HCT116 (cell line): ENCODE results near the gene CCDC127. TPM values are rescaled to one million over a fixed set of nuclear protein-coding genes. Genes with fewer than 3 reads are reported as not detected.

ENCODE experiments used
- ATAC-seq: fragments of 200-7000 bp; cut with Tn5 transposase; 2 replicates; pipeline ENCODE4 v1.9.1; 2020; ENCODE audit warnings: mild to moderate bottlenecking, moderate library complexity
- BruUV-seq: library from RNA; stranded (reverse); fragments of 400-500 nt; replicated peaks from 2 replicates; lab custom pipeline; 2021; lab: Mats Ljungman, UMichigan
- CTCF ChIA-PET: fragments of 300-600 bp; sonication (Branson Sonifier 250); formaldehyde crosslinking; loops from one replicate; lab custom pipeline; 2021; ENCODE audit warnings: antibody characterized with exemption; lab: Charles Lee
- POLR2A ChIA-PET: fragments of 300-600, 350-600 bp; sonication (Branson Sonifier 250); formaldehyde crosslinking; loops from one replicate; lab custom pipeline; 2021; ENCODE audit warnings: antibody characterized with exemption; lab: Charles Lee
- RAD21 ChIA-PET, 2 experiments: fragments of 300-600 bp; sonication (Branson Sonifier 250); formaldehyde crosslinking; loops; one replicate each; lab custom pipeline; 2023; ENCODE audit warnings: low total read pairs in 2 of 2; ENCODE audit not compliant: uncharacterized antibody in 2 of 2, unreplicated experiment in 2 of 2, low non-redundant PET in 1 of 2; lab: Charles Lee
- DNase-seq: peaks from one replicate; pipeline ENCODE4 v3.0.0-alpha.2; 2010; ENCODE audit warnings: low read depth, low spot score
- H2AFZ ChIP-seq: fragments of 200-600 bp; shearing (Covaris generic), sonication (generic); 2 replicates; pipeline ENCODE4 v1.6.1; 2017; ENCODE audit warnings: low read depth, mixed run types, mixed read lengths, antibody characterized with exemption, low read length; ENCODE audit not compliant: poor library complexity, severe bottlenecking
- H3K27ac ChIP-seq: 2 replicates; pipeline ENCODE4 v1.5.1; 2012; ENCODE audit warnings: low read depth, low read length
- H3K27me3 ChIP-seq: fragments of 200-600 bp; sonication (generic); 2 replicates; pipeline ENCODE4 v1.6.1; 2016; ENCODE audit warnings: mixed run types, low read length, mixed read lengths; ENCODE audit not compliant: insufficient read depth
- H3K36me3 ChIP-seq, 2 experiments: fragments of 200-500 bp in 1 of 2; fragments of 200-600 bp in 1 of 2; sonication (Bioruptor generic) in 1 of 2; sonication (generic) in 1 of 2; 2 replicates each; pipeline versions ENCODE4 v1.5.1 to v1.6.1; 2014 to 2016; ENCODE audit warnings: low read length in 2 of 2, inconsistent platforms in 1 of 2, mixed read lengths in 1 of 2, mixed run types in 1 of 2; ENCODE audit not compliant: insufficient read depth in 2 of 2, control insufficient read depth in 1 of 2
- H3K4me1 ChIP-seq, 2 experiments: fragments of 200-600 bp in 1 of 2; sonication (generic) in 1 of 2; 2 replicates each; pipeline versions ENCODE4 v1.5.1 to v1.6.1; 2012 to 2017; ENCODE audit warnings: low read length in 2 of 2, inconsistent platforms in 1 of 2, mild to moderate bottlenecking in 1 of 2, mixed read lengths in 1 of 2, mixed run types in 1 of 2, moderate library complexity in 1 of 2; ENCODE audit not compliant: insufficient read depth in 2 of 2, control insufficient read depth in 1 of 2
- H3K4me2 ChIP-seq: fragments of 200-600 bp; sonication (generic); 2 replicates; pipeline ENCODE4 v1.6.1; 2017; ENCODE audit warnings: mixed run types, low read length, mixed read lengths
- H3K4me3 ChIP-seq, 2 experiments: fragments of 200-600 bp in 1 of 2; sonication (generic) in 1 of 2; replicated peaks in 1 of 2; 2 replicates each; pipeline ENCODE4 v1.5.1; 2011 to 2016; ENCODE audit warnings: low read length in 2 of 2, control low read depth in 1 of 2, low read depth in 1 of 2, mild to moderate bottlenecking in 1 of 2, mixed read lengths in 1 of 2, mixed run types in 1 of 2
- H3K79me2 ChIP-seq: fragments of 200-600 bp; sonication (generic); 2 replicates; pipeline ENCODE4 v1.6.1; 2017; ENCODE audit warnings: mild to moderate bottlenecking, mixed run types, low read length, moderate library complexity, mixed read lengths; ENCODE audit not compliant: insufficient read depth
- H3K9ac ChIP-seq: fragments of 200-600 bp; sonication (generic); 2 replicates; pipeline ENCODE4 v1.6.1; 2016; ENCODE audit warnings: low read length, mixed read lengths
- H3K9me2 ChIP-seq: fragments of 200-600 bp; sonication (generic), shearing (Covaris generic); 2 replicates; pipeline ENCODE4 v1.6.1; 2017; ENCODE audit warnings: mixed run types, mild to moderate bottlenecking, moderate library complexity; ENCODE audit not compliant: insufficient read depth
- H3K9me3 ChIP-seq, 2 experiments: fragments of 200-500 bp in 1 of 2; fragments of 200-600 bp in 1 of 2; sonication (Bioruptor generic) in 1 of 2; sonication (generic) in 1 of 2; 2 replicates each; pipeline ENCODE4 v1.6.1; 2014 to 2017; ENCODE audit warnings: low read length in 2 of 2, mixed read lengths in 2 of 2, inconsistent platforms in 1 of 2, low read depth in 1 of 2, mild to moderate bottlenecking in 1 of 2, mixed run types in 1 of 2, moderate library complexity in 1 of 2; ENCODE audit not compliant: control insufficient read depth in 1 of 2, insufficient read depth in 1 of 2
- H4K20me1 ChIP-seq: fragments of 200-600 bp; sonication (generic), shearing (Covaris generic); 2 replicates; pipeline ENCODE4 v1.6.1; 2017; ENCODE audit warnings: mixed run types, mild to moderate bottlenecking, moderate library complexity; ENCODE audit not compliant: insufficient read depth
- CEBPB ChIP-seq: IDR thresholded peaks from 2 replicates; pipeline ENCODE4 v1.6.1; 2012; ENCODE audit warnings: low read depth
- CTCF ChIP-seq, 3 experiments: fragments of 200-600 bp in 1 of 3; sonication (generic) in 1 of 3; IDR thresholded peaks in 2 of 3; conservative IDR thresholded peaks in 1 of 3; 2 replicates each; pipeline ENCODE4 v1.5.1; 2012 to 2017; ENCODE audit warnings: low read depth in 2 of 3, low read length in 2 of 3, antibody characterized with exemption in 1 of 3, borderline replicate concordance in 1 of 3, control low read depth in 1 of 3, mild to moderate bottlenecking in 1 of 3, mixed read lengths in 1 of 3, mixed run types in 1 of 3, moderate library complexity in 1 of 3; ENCODE audit not compliant: insufficient read depth in 1 of 3
- EGR1 ChIP-seq: IDR thresholded peaks from 2 replicates; pipeline ENCODE4 v1.6.1; 2012; ENCODE audit warnings: low read depth
- EZH2 ChIP-seq: fragments of 200-600 bp; sonication (generic); IDR thresholded peaks from 2 replicates; pipeline ENCODE4 v1.6.1; 2017; ENCODE audit warnings: antibody characterized with exemption, mixed run types
- FOSL1 ChIP-seq: IDR thresholded peaks from 2 replicates; pipeline ENCODE4 v1.6.1; 2012; ENCODE audit warnings: low read depth
- JUND ChIP-seq: IDR thresholded peaks from 2 replicates; pipeline ENCODE4 v1.6.1; 2012
- POLR2A ChIP-seq: IDR thresholded peaks from 2 replicates; pipeline ENCODE4 v1.7.0; 2011; ENCODE audit warnings: borderline replicate concordance; ENCODE audit not compliant: insufficient read depth, insufficient read length; ENCODE audit errors: extremely low read depth
- POLR2AphosphoS5 ChIP-seq: IDR thresholded peaks from 2 replicates; pipeline ENCODE4 v1.6.1; 2011; ENCODE audit warnings: mild to moderate bottlenecking, low read depth, low read length, moderate library complexity
- RAD21 ChIP-seq: IDR thresholded peaks from 2 replicates; pipeline ENCODE4 v1.6.1; 2012; ENCODE audit warnings: low read depth, mild to moderate bottlenecking
- SP1 ChIP-seq: IDR thresholded peaks from 2 replicates; pipeline ENCODE4 v1.6.1; 2012; ENCODE audit warnings: low read depth
- SRF ChIP-seq: IDR thresholded peaks from 2 replicates; pipeline ENCODE4 v1.6.1; 2012; ENCODE audit warnings: low read depth
- TCF7L2 ChIP-seq: IDR thresholded peaks from 2 replicates; pipeline ENCODE4 v1.7.0; 2011; ENCODE audit warnings: borderline replicate concordance, inconsistent platforms; ENCODE audit not compliant: insufficient read depth, insufficient read length; ENCODE audit errors: extremely low read depth
- YY1 ChIP-seq: IDR thresholded peaks from 2 replicates; pipeline ENCODE4 v1.6.1; 2011; ENCODE audit warnings: low read length, low read depth, moderate library complexity, mild to moderate bottlenecking; ENCODE audit not compliant: insufficient replicate concordance; ENCODE audit errors: extremely low read depth
- ZBTB33 ChIP-seq: IDR thresholded peaks from 2 replicates; pipeline ENCODE4 v1.6.1; 2011; ENCODE audit warnings: mild to moderate bottlenecking, low read length, moderate library complexity; ENCODE audit not compliant: insufficient replicate concordance; ENCODE audit errors: extremely low read depth
- ZFX ChIP-seq: fragments of 450-650 bp; IDR thresholded peaks from 2 replicates; pipeline ENCODE4 v1.6.1; 2017
- ZNF274 ChIP-seq: fragments of 200-500 bp; sonication (Bioruptor generic); IDR thresholded peaks from 2 replicates; pipeline ENCODE4 v1.6.1; 2014; ENCODE audit warnings: mild to moderate bottlenecking, low read depth, low read length, inconsistent platforms
- intact Hi-C: fragments of 100-400 bp; cut with micrococcal nuclease; formaldehyde crosslinking; loops from 2 replicates; pipeline ENCODE4 v1.10.0; 2022
- total RNA-seq: library from RNA; stranded (reverse); gene quantifications from one replicate; pipeline ENCODE4 v1.2.1, GENCODE V29; 2021; ENCODE audit not compliant: unreplicated experiment

The CCDC127 gene
- total RNA-seq, 1 experiment from 2014 or later: 5.1 TPM

- H3K4me3 ChIP-seq: no peak overlapping the region
- H3K9me3 ChIP-seq: peaks cover 4 to 9% of the 10 kb centered on the region in 2 experiments; a peak in 2 of 4 replicates
- H3K27me3 ChIP-seq: no peaks in the 10 kb centered on the region
- no peaks in the 10 kb centered on the region for H3K79me2 ChIP-seq
- H3K27ac ChIP-seq: no peak overlapping the region
- POLR2A ChIA-PET: no interaction called here
- no peaks in the 10 kb centered on the region for H3K36me3 ChIP-seq
- TF ChIP-seq YY1 (no peak), ZFX (no peak), CTCF (IDR thresholded peaks at IDR 0.05 in 2 of 3, conservative IDR thresholded peaks at IDR 0.05 in 1 of 3; ENCODE audit: borderline replicate concordance in 1 of 3, insufficient read depth in 1 of 3, low read depth in 2 of 3, low read length in 2 of 3) (no peak), TCF7L2 (no peak), EGR1 (no peak), SP1 (no peak), POLR2AphosphoS5 (no peak), FOSL1 (no peak), JUND (no peak), POLR2A (no peak), CEBPB (no peak), SRF (no peak), ZBTB33 (no peak), EZH2 (no peak), ZNF274 (no peak), RAD21 (no peak)
- TF ChIP-seq, all 23 proteins: peak for 0
- no peaks in the 10 kb centered on the region for H3K9me2 ChIP-seq
- no peak overlapping the region for H2AFZ ChIP-seq
- no peak overlapping the region for H3K9ac ChIP-seq
- ATAC-seq: no peak
- DNase-seq: no peak
- no peaks in the 10 kb centered on the region for H3K4me1 ChIP-seq
- BruUV-seq: no TSS peak
- RAD21 ChIA-PET: no interaction called here
- H3K4me2 ChIP-seq: no peak overlapping the region
- intact Hi-C loops: no loop called here
- CTCF ChIA-PET: no interaction called here
- no peaks in the 10 kb centered on the region for H4K20me1 ChIP-seq
These were observed 65.9 kb downstream of the CCDC127 start for GRCh38 chr5:152077-152476.
